Left colon (tissue), 2 donors: Measurements from ENCODE around the gene CCDC3. TPM values are rescaled to one million over a fixed set of nuclear protein-coding genes. Genes with fewer than 3 reads are reported as not detected.

Experiments
- ATAC-seq: fragments of 200-7000 bp; cut with Tn5 transposase; one replicate; pipeline ENCODE4 v1.9.1; 2020; ENCODE audit warnings: mild to moderate bottlenecking, moderate library complexity
- DNase-seq, 2 donors: peaks; one replicate each; pipeline ENCODE4 v3.0.0-alpha.2; 2020
- intact Hi-C, 2 donors: fragments of 100-400 bp; cut with DNase I in 1 of 2; cut with micrococcal nuclease in 1 of 2; formaldehyde crosslinking; loops; one replicate each; pipeline versions ENCODE4 v1.11.2 to v1.14.0; 2022; cut with DNase I, micrococcal nuclease
- total RNA-seq, 2 donors: library from RNA; stranded (reverse); fragmentation: NEBNext Ultra II Directional; extraction: Animal tissue kit (Norgen Biotek cat#: 25700); gene quantifications; one replicate each; pipeline ENCODE4 v1.2.1, GENCODE V29; 2021
- donor health status: DM: no; HTN: no; CAD: no.
- donor health status: DM: yes; HTN: yes; CAD: no.

Gene CCDC3
- total RNA-seq, 2 donors from 2014 or later: 1.0 to 4.0 TPM

GRCh38 chr10:12971001-12971788, 30.3 kb downstream of the CCDC3 start:
- DNase-seq (no peak), ATAC-seq (no peak)
- intact Hi-C loops: no loop called here

- intact Hi-C loops: no loop called here
- DNase-seq (no peak), ATAC-seq (no peak)
These were observed 31.6 kb downstream of the CCDC3 start for GRCh38 chr10:12969951-12970350.

GRCh38 chr10:12966067-12966466, 35.4 kb downstream of the CCDC3 start:
- DNase-seq (no peak), ATAC-seq (no peak)
- intact Hi-C loops: no loop called here

- ATAC-seq (no peak), DNase-seq (no peak)
- intact Hi-C loops: no loop called here
These were observed 35.9 kb downstream of the CCDC3 start for GRCh38 chr10:12965571-12965970.

- ATAC-seq: no peak
- no peak for DNase-seq
- intact Hi-C loops: no loop called here
These were observed 39.0 kb downstream of the CCDC3 start for GRCh38 chr10:12962556-12962955.

GRCh38 chr10:12961416-12962205, 39.9 kb downstream of the CCDC3 start:
- DNase-seq (no peak), ATAC-seq (peak; percentile 39)
- intact Hi-C loops: no loop called here

GRCh38 chr10:12960941-12961340, 40.6 kb downstream of the CCDC3 start:
- DNase-seq (no peak), ATAC-seq (no peak)
- intact Hi-C loops: no loop called here

- ATAC-seq (peak; percentile 99), DNase-seq (peak; percentile 66 to 72)
- intact Hi-C loops: no loop called here
These were observed 41.1 kb downstream of the CCDC3 start for GRCh38 chr10:12960334-12960898.

GRCh38 chr10:12958546-12959110, 42.9 kb downstream of the CCDC3 start:
- no peak for ATAC-seq
- DNase-seq: no peak
- intact Hi-C loops: no loop called here

GRCh38 chr10:12957081-12957480, 44.4 kb downstream of the CCDC3 start:
- no peak for DNase-seq
- no peak for ATAC-seq
- intact Hi-C loops: no loop called here

- ATAC-seq: no peak
- intact Hi-C loops: no loop called here
- no peak for DNase-seq
These were observed 46.6 kb downstream of the CCDC3 start for GRCh38 chr10:12954866-12955265.

GRCh38 chr10:12950583-12951128, 50.9 kb downstream of the CCDC3 start:
- intact Hi-C loops: no loop called here
- no peak for ATAC-seq
- DNase-seq: no peak

GRCh38 chr10:12949248-12949647, 52.3 kb downstream of the CCDC3 start:
- intact Hi-C loops: no loop called here
- ATAC-seq: no peak
- no peak for DNase-seq

- no peak for DNase-seq
- intact Hi-C loops: no loop called here
- no peak for ATAC-seq
These were observed 53.8 kb downstream of the CCDC3 start for GRCh38 chr10:12947741-12948140.

GRCh38 chr10:12946372-12946771, 55.1 kb downstream of the CCDC3 start:
- intact Hi-C loops: no loop called here
- DNase-seq (no peak), ATAC-seq (no peak)

- ATAC-seq (no peak), DNase-seq (no peak)
- intact Hi-C loops: no loop called here
These were observed 55.7 kb downstream of the CCDC3 start for GRCh38 chr10:12945690-12946359.

GRCh38 chr10:12944931-12945330, 56.6 kb downstream of the CCDC3 start:
- no peak for DNase-seq
- intact Hi-C loops: no loop called here
- no peak for ATAC-seq

GRCh38 chr10:12943425-12943824, 58.1 kb downstream of the CCDC3 start:
- DNase-seq (no peak), ATAC-seq (no peak)
- intact Hi-C loops: no loop called here

GRCh38 chr10:12941966-12942365, 59.5 kb downstream of the CCDC3 start:
- intact Hi-C loops: no loop called here
- no peak for ATAC-seq

More at GRCh38 chr10:12941966-12942365, 59.5 kb downstream of the CCDC3 start:
- DNase-seq: no peak
